CD4-positive, CD25-positive, alpha-beta regulatory T cell (primary cell): ENCODE measurements around the gene ZNF286A. TPM values are rescaled to one million over a fixed set of nuclear protein-coding genes. Genes with fewer than 3 reads are reported as not detected.
"Not testable (repeated sequence)": the region's sequence is repeated elsewhere in the genome, so short reads cannot be mapped to it uniquely, and the experiment has no call there.

Source experiments
- ATAC-seq, 2 donors: fragments of 150-1000 bp; cut with Tn5 transposase; one replicate each; pipeline ENCODE4 v1.10.0; 2021; ENCODE audit warnings: low read depth in 2 of 2, moderate number of reproducible peaks in 2 of 2, moderate library complexity in 1 of 2
- DNase-seq, 3 donors: peaks; one replicate each; pipeline versions ENCODE4 v3.0.0 to v3.0.0-alpha.2; 2012 to 2022; ENCODE audit warnings: mixed read lengths in 1 of 3
- H3K27ac ChIP-seq: one replicate; pipeline ENCODE4 v1.7.0; 2013; ENCODE audit warnings: mild to moderate bottlenecking, low read length; ENCODE audit not compliant: insufficient read depth, poor library complexity, severe bottlenecking
- H3K27me3 ChIP-seq: one replicate; pipeline ENCODE4 v1.7.0; 2013; ENCODE audit warnings: low read length; ENCODE audit not compliant: control insufficient read depth, insufficient read depth
- H3K36me3 ChIP-seq: one replicate; pipeline ENCODE4 v1.7.0; 2013; ENCODE audit warnings: mild to moderate bottlenecking, low read length, moderate library complexity; ENCODE audit not compliant: control insufficient read depth, insufficient read depth
- H3K4me1 ChIP-seq: 2 replicates; pipeline ENCODE4 v1.7.0; 2013; ENCODE audit warnings: mild to moderate bottlenecking, low read length; ENCODE audit not compliant: insufficient read depth, control insufficient read depth, poor library complexity, severe bottlenecking
- H3K4me3 ChIP-seq: one replicate; pipeline ENCODE4 v1.7.0; 2013; ENCODE audit warnings: low read depth, mild to moderate bottlenecking, low read length, moderate library complexity
- H3K9me3 ChIP-seq, 2 experiments: 1 replicate in 1 of 2; 2 replicates in 1 of 2; pipeline ENCODE4 v1.7.0; 2013; ENCODE audit warnings: low read length in 2 of 2, mild to moderate bottlenecking in 1 of 2, moderate library complexity in 1 of 2; ENCODE audit not compliant: control insufficient read depth in 2 of 2
- H3K27ac Mint-ChIP-seq, 3 donors: one replicate each; pipeline ENCODE4 v1.8.0; 2020 to 2022; ENCODE audit warnings: mild to moderate bottlenecking in 3 of 3, mixed read lengths in 3 of 3, moderate library complexity in 2 of 3
- H3K27me3 Mint-ChIP-seq: one replicate; pipeline ENCODE4 v1.8.0; 2022; ENCODE audit warnings: mild to moderate bottlenecking, mixed read lengths
- H3K36me3 Mint-ChIP-seq: one replicate; pipeline ENCODE4 v1.8.0; 2020; ENCODE audit warnings: mixed read lengths
- H3K4me1 Mint-ChIP-seq, 4 donors: one replicate each; pipeline ENCODE4 v1.8.0; 2020 to 2022; ENCODE audit warnings: mixed read lengths in 4 of 4, mild to moderate bottlenecking in 1 of 4
- H3K4me3 Mint-ChIP-seq, 4 donors: one replicate each; pipeline ENCODE4 v1.8.0; 2020 to 2022; ENCODE audit warnings: mild to moderate bottlenecking in 4 of 4, mixed read lengths in 4 of 4, moderate library complexity in 3 of 4
- H3K9me3 Mint-ChIP-seq, 7 donors: one replicate each; pipeline ENCODE4 v1.8.0; 2020 to 2022; ENCODE audit warnings: mixed read lengths in 7 of 7, mild to moderate bottlenecking in 3 of 7, moderate library complexity in 2 of 7
- polyA plus RNA-seq, 4 donors: library from polyadenylated mRNA; unstranded; fragments of 300-500 nt; fragmentation: Illumina TruSeq; gene quantifications; one replicate each; pipeline ENCODE4 v1.2.3, GENCODE V29; 2021
- total RNA-seq: library from RNA; stranded (reverse); gene quantifications from one replicate; pipeline ENCODE4 v1.2.3, GENCODE V29; 2022

The ZNF286A gene
- total RNA-seq (21.5 TPM), polyA plus RNA-seq (10 to 100 TPM; 18.9 to 23.5 (median 22.8) TPM)

- not testable (repeated sequence) for H3K36me3 ChIP-seq, H3K9me3 ChIP-seq, H3K9me3 Mint-ChIP-seq, H3K4me1 ChIP-seq, H3K27me3 Mint-ChIP-seq, H3K27me3 ChIP-seq
- DNase-seq (peak; percentile 90 to 96 (median 90)), ATAC-seq (peak; percentile 96)
- Mint-ChIP-seq H3K36me3 (peaks cover 16% of the 10 kb centered on the region), H3K4me1 (peaks cover 0 to 25% (median 15%) of the 10 kb centered on the region in 4 donors), H3K4me3 (peak within 1 kb of the TSS; percentile 96 to 99 (median 96)), H3K27ac (peak within 1 kb of the TSS; percentile 94 to 99 (median 96))
- Histone ChIP-seq H3K27ac (peak within 1 kb of the TSS; percentile 80), H3K4me3 (peak within 1 kb of the TSS; percentile 87)
Observed at GRCh38 chr17:15699413-15699924, at the start of gene ZNF286A. TSS of gene ZNF286A (plus strand) at chr17:15699752. CDS start at chr17:15700330, 578 bp downstream.

DNA sequence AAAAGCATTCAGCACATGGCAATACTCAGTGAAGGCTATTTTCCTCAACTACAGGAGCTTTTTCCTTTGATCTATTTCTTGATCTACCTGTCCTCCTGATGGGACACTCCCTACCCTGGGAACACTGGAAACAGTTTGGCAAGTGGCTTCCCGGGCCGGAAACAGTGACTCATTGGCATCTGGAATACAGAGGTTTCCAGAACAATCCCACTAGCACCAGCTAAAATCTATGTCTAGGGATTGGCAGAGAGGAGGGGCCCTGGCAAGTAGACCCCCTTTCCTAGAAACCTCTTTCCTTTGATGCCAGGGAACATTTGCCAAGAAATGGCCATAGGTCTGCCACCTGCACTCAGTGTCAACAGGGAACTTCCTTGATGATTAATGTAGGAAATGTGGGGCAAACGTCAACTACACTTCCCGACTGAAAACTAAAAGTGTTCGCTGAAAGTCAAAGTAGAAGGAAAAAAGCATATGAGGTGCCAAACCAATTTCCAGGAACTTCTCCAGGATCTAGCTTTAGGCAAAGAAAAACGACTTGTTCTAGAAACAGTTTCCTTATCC lies 49.6 kb upstream of the ZNF286A start:
- Histone ChIP-seq H3K27me3 (no peaks in the 10 kb centered on the region), H3K36me3 (no peaks in the 10 kb centered on the region), H3K4me3 (peak overlapping the region; percentile 88), H3K9me3 (no peaks in the 10 kb centered on the region), H3K4me1 (peaks cover 24% of the 10 kb centered on the region), H3K27ac (peak overlapping the region; percentile 37)
- peak overlapping the region in 2 of 3 donors; percentile 89 to 91 for H3K27ac Mint-ChIP-seq
- H3K27me3 Mint-ChIP-seq, result no peaks in the 10 kb centered on the region
- H3K4me3 Mint-ChIP-seq, result peak overlapping the region; percentile 88 to 92 (median 90)
- ATAC-seq, result no peak
- H3K36me3 Mint-ChIP-seq, result peaks cover 14% of the 10 kb centered on the region
- peaks cover 0 to 39% (median 25%) of the 10 kb centered on the region in 4 donors for H3K4me1 Mint-ChIP-seq
- no peaks in the 10 kb centered on the region for H3K9me3 Mint-ChIP-seq
- DNase-seq, result no peak

DNA sequence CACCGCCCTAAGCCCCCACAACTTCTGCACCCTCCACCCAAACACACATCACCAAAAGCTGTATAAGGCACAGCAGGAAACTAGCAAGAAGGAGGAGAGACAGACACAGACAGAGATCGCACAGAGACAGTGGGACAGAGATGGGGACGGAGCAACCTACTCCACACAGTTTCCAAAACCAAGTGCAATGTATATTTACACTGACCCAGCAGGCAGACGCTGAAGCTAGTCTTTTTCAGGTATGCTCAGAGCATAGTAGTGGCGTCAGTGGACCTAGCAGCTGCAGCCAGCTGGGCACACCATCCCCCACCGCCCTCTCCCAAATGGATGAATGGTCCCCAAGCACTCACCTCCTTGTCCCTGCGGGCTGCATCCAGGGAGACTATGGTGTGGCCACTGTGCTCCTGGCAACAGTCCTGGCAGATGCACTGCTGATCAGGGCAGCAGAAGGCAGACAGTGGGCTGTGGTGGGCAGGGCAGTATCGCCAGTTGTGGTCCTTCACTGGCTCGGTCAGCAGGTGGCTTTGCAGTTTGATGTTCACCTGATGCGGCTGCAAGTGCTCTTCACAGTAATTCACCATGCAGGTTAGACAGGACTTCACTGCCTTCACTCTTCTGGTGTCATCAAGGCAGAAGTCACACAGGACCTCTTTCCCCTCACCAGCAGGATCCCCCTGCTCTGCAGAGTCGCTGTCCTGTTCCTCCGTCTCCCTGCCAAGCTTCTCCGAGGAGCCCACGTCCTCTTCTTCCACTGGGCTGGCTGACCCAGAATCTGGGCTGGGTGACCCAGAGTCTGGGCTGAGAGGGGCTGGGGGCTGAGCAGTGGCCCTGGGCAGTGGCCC lies 48.6 kb upstream of the ZNF286A start:
- Mint-ChIP-seq H3K4me3 (peak overlapping the region; percentile 88 to 92 (median 90)), H3K27me3 (no peaks in the 10 kb centered on the region), H3K9me3 (no peaks in the 10 kb centered on the region), H3K36me3 (peaks cover 14% of the 10 kb centered on the region), H3K4me1 (peaks cover 0 to 31% (median 18%) of the 10 kb centered on the region in 4 donors), H3K27ac (peak overlapping the region; percentile 32 to 91 (median 89))
- peaks cover 21% of the 10 kb centered on the region for H3K4me1 ChIP-seq
- H3K9me3 ChIP-seq, result no peaks in the 10 kb centered on the region
- H3K27ac ChIP-seq, result peak overlapping the region; percentile 26
- DNase-seq, result no peak
- H3K4me3 ChIP-seq, result peak overlapping the region; percentile 88
- no peak for ATAC-seq
- no peaks in the 10 kb centered on the region for H3K27me3 ChIP-seq
- H3K36me3 ChIP-seq, result no peaks in the 10 kb centered on the region

GRCh38 chr17:15651583-15652110 lies 47.9 kb upstream of the ZNF286A start:
- Mint-ChIP-seq H3K36me3 (peaks cover 14% of the 10 kb centered on the region), H3K27me3 (no peaks in the 10 kb centered on the region), H3K27ac (peak overlapping the region in 2 of 3 donors; percentile 83 to 91), H3K9me3 (no peaks in the 10 kb centered on the region), H3K4me3 (peak overlapping the region; percentile 88 to 92 (median 90)), H3K4me1 (peaks cover 0 to 31% (median 18%) of the 10 kb centered on the region in 4 donors)
- H3K27me3 ChIP-seq, result no peaks in the 10 kb centered on the region
- peaks cover 21% of the 10 kb centered on the region for H3K4me1 ChIP-seq
- H3K36me3 ChIP-seq, result no peaks in the 10 kb centered on the region
- ATAC-seq (peak; percentile 70 to 72), DNase-seq (peak in 2 of 3 donors; percentile 14 to 72)
- peak overlapping the region; percentile 26 for H3K27ac ChIP-seq
- no peaks in the 10 kb centered on the region for H3K9me3 ChIP-seq
- H3K4me3 ChIP-seq, result peak overlapping the region; percentile 88

- Mint-ChIP-seq H3K4me1 (peaks cover 0 to 30% (median 17%) of the 10 kb centered on the region in 4 donors), H3K9me3 (no peaks in the 10 kb centered on the region), H3K36me3 (peaks cover 19% of the 10 kb centered on the region), H3K4me3 (peak overlapping the region; percentile 68 to 92 (median 71)), H3K27me3 (no peaks in the 10 kb centered on the region), H3K27ac (peak overlapping the region in 2 of 3 donors; percentile 23 to 87)
- DNase-seq, result no peak
- Histone ChIP-seq H3K9me3 (no peaks in the 10 kb centered on the region), H3K27ac (no peak overlapping the region), H3K4me3 (no peak overlapping the region), H3K27me3 (no peaks in the 10 kb centered on the region), H3K36me3 (no peaks in the 10 kb centered on the region), H3K4me1 (peaks cover 21% of the 10 kb centered on the region)
- no peak for ATAC-seq
Observed at GRCh38 chr17:15652960-15653359, 46.6 kb upstream of the ZNF286A start.

DNA sequence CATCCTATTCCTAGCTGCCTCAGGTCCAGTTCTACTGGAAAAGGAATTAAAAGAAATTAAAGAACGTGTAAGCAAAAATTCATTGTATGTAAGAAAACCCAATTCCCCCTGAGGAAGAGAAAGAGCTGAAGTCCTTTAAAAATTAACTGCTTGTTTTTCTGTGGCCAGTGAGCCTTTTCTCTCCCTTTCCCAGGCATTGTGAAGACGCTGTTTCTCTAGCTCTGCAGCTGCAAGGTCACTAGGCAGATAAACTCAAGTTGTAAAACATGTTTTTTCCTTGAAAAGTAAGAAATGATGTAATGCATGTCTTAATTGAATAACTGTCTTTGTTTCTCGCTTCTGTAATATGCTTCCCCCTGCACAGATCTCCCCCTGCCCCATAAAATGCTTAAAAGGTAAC lies 45.2 kb upstream of the ZNF286A start:
- not testable (repeated sequence) for H3K9me3 ChIP-seq

DNA sequence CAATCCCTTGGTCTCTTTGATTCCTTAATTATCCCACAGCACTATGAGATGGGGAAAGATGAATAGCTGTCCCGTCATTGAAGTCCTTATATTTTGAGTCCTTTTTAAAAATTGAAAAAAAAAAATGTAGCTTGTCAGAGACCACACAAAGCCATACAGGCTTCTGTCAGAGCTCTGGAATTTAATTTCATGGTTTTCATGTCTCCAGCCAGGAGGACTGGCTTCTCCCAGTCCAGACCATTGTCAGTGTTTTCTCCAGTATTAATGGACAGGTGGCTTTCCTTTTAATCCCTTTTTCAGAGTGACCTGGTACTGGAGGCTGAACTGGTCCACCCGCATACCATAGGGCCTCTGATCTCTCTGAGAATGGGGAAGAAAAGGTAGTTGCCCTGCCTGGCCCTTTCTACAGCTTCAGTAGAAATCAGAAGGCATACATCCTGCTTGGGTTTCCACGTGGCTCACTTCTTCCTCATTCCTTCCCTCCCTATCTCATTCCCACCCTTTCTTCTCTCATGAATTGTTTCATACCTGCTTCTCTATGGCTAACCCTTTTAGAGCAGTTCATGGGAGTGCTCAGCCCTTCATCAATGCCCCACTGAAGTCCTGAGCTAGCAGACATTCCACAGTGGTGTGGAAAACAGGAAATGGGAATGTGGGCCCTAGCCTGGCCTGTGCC lies 44.5 kb upstream of the ZNF286A start:
- peaks cover 15% of the 10 kb centered on the region for H3K4me1 ChIP-seq
- no peak overlapping the region for H3K4me3 ChIP-seq
- no peaks in the 10 kb centered on the region for H3K27me3 Mint-ChIP-seq
- no peaks in the 10 kb centered on the region for H3K27me3 ChIP-seq
- peak overlapping the region in 1 of 4 donors; percentile 55 for H3K4me3 Mint-ChIP-seq
- no peaks in the 10 kb centered on the region for H3K9me3 ChIP-seq
- ATAC-seq (no peak), DNase-seq (no peak)
- no peaks in the 10 kb centered on the region for H3K9me3 Mint-ChIP-seq
- peaks cover 0 to 22% (median 10%) of the 10 kb centered on the region in 4 donors for H3K4me1 Mint-ChIP-seq
- H3K27ac ChIP-seq, result no peak overlapping the region
- H3K27ac Mint-ChIP-seq, result peak overlapping the region in 1 of 3 donors; percentile 8
- H3K36me3 ChIP-seq, result no peaks in the 10 kb centered on the region
- H3K36me3 Mint-ChIP-seq, result peaks cover 17% of the 10 kb centered on the region

More for the DNA sequence above, 45.2 kb upstream of the ZNF286A start:
- Mint-ChIP-seq H3K27ac (peak overlapping the region in 1 of 3 donors; percentile 8), H3K36me3 (peaks cover 17% of the 10 kb centered on the region), H3K4me1 (peaks cover 0 to 22% (median 12%) of the 10 kb centered on the region in 4 donors)
- H3K27me3 Mint-ChIP-seq, DNase-seq, H3K4me3 ChIP-seq, H3K27ac ChIP-seq, H3K4me3 Mint-ChIP-seq, H3K36me3 ChIP-seq, H3K9me3 Mint-ChIP-seq, H3K27me3 ChIP-seq, ATAC-seq: not testable (repeated sequence)
- H3K4me1 ChIP-seq, result peaks cover 15% of the 10 kb centered on the region
